Sigmoid colon (tissue), 3 donors: ENCODE measurements around the gene NR4A3.

Source experiments
- CTCF ChIP-seq, 4 experiments: fragments of 450-650 bp in 3 of 4; fragments of 200-600 bp in 1 of 4; IDR thresholded peaks; one replicate each; pipeline ENCODE4 v1.5.1; 2016 to 2019; ENCODE audit warnings: antibody characterized with exemption in 4 of 4, mild to moderate bottlenecking in 3 of 4, moderate library complexity in 2 of 4
- POLR2A ChIP-seq, 2 donors: fragments of 450-650 bp; IDR thresholded peaks; one replicate each; pipeline ENCODE4 v1.6.1; 2016; ENCODE audit warnings: antibody characterized with exemption in 2 of 2, mild to moderate bottlenecking in 2 of 2, moderate library complexity in 2 of 2

GRCh38 chr9:99779277-99779676 lies 42.4 kb upstream of the NR4A3 start:
- TF ChIP-seq CTCF (IDR thresholded peaks at IDR 0.05): no peak
- TF ChIP-seq POLR2A (IDR thresholded peaks at IDR 0.05): no peak
